Neural cell (in vitro differentiated cells): Measurements from ENCODE around the gene IER5L. TPM values are rescaled to one million over a fixed set of nuclear protein-coding genes. Genes with fewer than 3 reads are reported as not detected.

Experiments
- H2AFZ ChIP-seq: fragments of 200-600, 300-800 bp; sonication (generic), shearing (Covaris generic); 2 replicates; pipeline ENCODE4 v1.6.0; 2014; ENCODE audit warnings: low read depth, mild to moderate bottlenecking, antibody characterized with exemption, low read length, moderate library complexity
- H3F3A ChIP-seq: fragments of 200-600 bp; shearing (Covaris generic); 2 replicates; pipeline ENCODE4 v1.6.1; 2016; ENCODE audit warnings: mild to moderate bottlenecking, moderate library complexity, mixed read lengths, antibody characterized with exemption, low read length; ENCODE audit not compliant: insufficient read depth, poor library complexity, severe bottlenecking
- H3K27ac ChIP-seq: fragments of 200-600, 300-800 bp; sonication (generic), shearing (Covaris generic); 2 replicates; pipeline ENCODE4 v1.5.1; 2014; ENCODE audit warnings: mild to moderate bottlenecking, low read length, moderate library complexity
- H3K27me3 ChIP-seq: fragments of 300-800, 200-600 bp; sonication (generic), shearing (Covaris generic); 2 replicates; pipeline ENCODE4 v1.6.0; 2014; ENCODE audit warnings: mild to moderate bottlenecking, low read depth, low read length, moderate library complexity; ENCODE audit not compliant: insufficient read depth
- H3K36me3 ChIP-seq: fragments of 300-800, 200-600 bp; sonication (generic), shearing (Covaris generic); 2 replicates; pipeline ENCODE4 v1.5.1; 2014; ENCODE audit warnings: mild to moderate bottlenecking, antibody characterized with exemption, low read length, moderate library complexity; ENCODE audit not compliant: insufficient read depth
- H3K4me2 ChIP-seq: fragments of 300-800, 200-600 bp; sonication (generic), shearing (Covaris generic); 2 replicates; pipeline ENCODE4 v1.6.0; 2014; ENCODE audit warnings: mild to moderate bottlenecking, low read length
- H3K4me3 ChIP-seq: fragments of 300-800, 200-600 bp; sonication (generic), shearing (Covaris generic); 2 replicates; pipeline ENCODE4 v1.5.1; 2014; ENCODE audit warnings: mild to moderate bottlenecking, low read length, moderate library complexity
- H3K79me2 ChIP-seq: fragments of 200-600 bp; shearing (Covaris generic); replicated peaks from 2 replicates; pipeline ENCODE4 v1.6.0; 2014; ENCODE audit warnings: mild to moderate bottlenecking, low read length, moderate library complexity; ENCODE audit not compliant: insufficient read depth
- H3K9ac ChIP-seq: fragments of 300-800, 200-600 bp; sonication (generic), shearing (Covaris generic); 2 replicates; pipeline ENCODE4 v1.6.1; 2016; ENCODE audit warnings: mild to moderate bottlenecking, low read length, mixed read lengths
- H3K9me2 ChIP-seq: fragments of 200-600 bp; shearing (Covaris generic); 2 replicates; pipeline ENCODE4 v1.6.1; 2016; ENCODE audit warnings: mild to moderate bottlenecking, low read length, mixed read lengths; ENCODE audit not compliant: insufficient read depth
- H3K9me3 ChIP-seq: fragments of 200-600, 300-800 bp; sonication (generic), shearing (Covaris generic); 2 replicates; pipeline ENCODE4 v1.6.1; 2016; ENCODE audit warnings: mild to moderate bottlenecking, mixed run types, low read length, moderate library complexity, mixed read lengths
- H4K20me1 ChIP-seq: fragments of 200-600 bp; shearing (Covaris generic); 2 replicates; pipeline ENCODE4 v1.6.1; 2016; ENCODE audit warnings: mild to moderate bottlenecking, mixed run types; ENCODE audit not compliant: insufficient read depth
- EP300 ChIP-seq: fragments of 450-650 bp; conservative IDR thresholded peaks from 2 replicates; pipeline ENCODE4 v1.6.1; 2014; ENCODE audit warnings: antibody characterized with exemption, mild to moderate bottlenecking, moderate library complexity; ENCODE audit not compliant: poor library complexity, severe bottlenecking
- EZH2 ChIP-seq: fragments of 200-600, 300-800 bp; shearing (Covaris generic), sonication (generic); IDR thresholded peaks from 2 replicates; pipeline ENCODE4 v1.6.1; 2014; ENCODE audit warnings: antibody characterized with exemption, low read length, borderline replicate concordance, mild to moderate bottlenecking; ENCODE audit not compliant: insufficient read depth, poor library complexity, severe bottlenecking
- MXI1 ChIP-seq: fragments of 450-650 bp; conservative IDR thresholded peaks from 2 replicates; pipeline ENCODE4 v1.6.1; 2014; ENCODE audit warnings: antibody characterized with exemption, mild to moderate bottlenecking; ENCODE audit not compliant: poor library complexity, severe bottlenecking
- POLR2AphosphoS5 ChIP-seq: IDR thresholded peaks from 2 replicates; pipeline ENCODE4 v1.6.1; 2012
- RAD21 ChIP-seq: fragments of 450-650 bp; conservative IDR thresholded peaks from 2 replicates; pipeline ENCODE4 v1.6.1; 2014; ENCODE audit warnings: antibody characterized with exemption, mild to moderate bottlenecking, moderate library complexity
- REST ChIP-seq: IDR thresholded peaks from 2 replicates; pipeline ENCODE4 v1.6.1; 2012; ENCODE audit warnings: borderline replicate concordance
- SMC3 ChIP-seq: fragments of 450-650 bp; conservative IDR thresholded peaks from 2 replicates; pipeline ENCODE4 v1.6.1; 2014; ENCODE audit warnings: antibody characterized with exemption, mild to moderate bottlenecking, moderate library complexity; ENCODE audit not compliant: poor library complexity
- TAF1 ChIP-seq: IDR thresholded peaks from 2 replicates; pipeline ENCODE4 v1.6.1; 2012; ENCODE audit warnings: low read depth
- polyA plus RNA-seq: library from polyadenylated mRNA; depleted of rRNA; stranded (reverse); fragments of >200 nt; gene quantifications from 2 replicates; pipeline ENCODE4 v1.2.3, GENCODE V29; 2014
- TF ChIP-seq, protein P1 (sequence below): fragments of 450-650 bp; IDR thresholded peaks from 2 replicates; pipeline ENCODE4 v1.5.1; 2014; ENCODE audit warnings: antibody characterized with exemption, mild to moderate bottlenecking, moderate library complexity; ENCODE audit not compliant: poor library complexity, severe bottlenecking

IER5L gene
- polyA plus RNA-seq, 1 donor from 2014 or later, result 20.8 TPM

- no peak overlapping the region for H3K4me2 ChIP-seq
- no peaks in the 10 kb centered on the region for H3K79me2 ChIP-seq
- H2AFZ ChIP-seq, result no peak overlapping the region
- H3K9me3 ChIP-seq, result no peaks in the 10 kb centered on the region
- TF ChIP-seq EZH2, result no peak
- no peak for TF ChIP-seq REST
- no peak for TF ChIP-seq SMC3
- no peak for TF ChIP-seq TAF1
- no peak for TF ChIP-seq MXI1
- TF ChIP-seq POLR2AphosphoS5, result no peak
- TF ChIP-seq, protein P1, sequence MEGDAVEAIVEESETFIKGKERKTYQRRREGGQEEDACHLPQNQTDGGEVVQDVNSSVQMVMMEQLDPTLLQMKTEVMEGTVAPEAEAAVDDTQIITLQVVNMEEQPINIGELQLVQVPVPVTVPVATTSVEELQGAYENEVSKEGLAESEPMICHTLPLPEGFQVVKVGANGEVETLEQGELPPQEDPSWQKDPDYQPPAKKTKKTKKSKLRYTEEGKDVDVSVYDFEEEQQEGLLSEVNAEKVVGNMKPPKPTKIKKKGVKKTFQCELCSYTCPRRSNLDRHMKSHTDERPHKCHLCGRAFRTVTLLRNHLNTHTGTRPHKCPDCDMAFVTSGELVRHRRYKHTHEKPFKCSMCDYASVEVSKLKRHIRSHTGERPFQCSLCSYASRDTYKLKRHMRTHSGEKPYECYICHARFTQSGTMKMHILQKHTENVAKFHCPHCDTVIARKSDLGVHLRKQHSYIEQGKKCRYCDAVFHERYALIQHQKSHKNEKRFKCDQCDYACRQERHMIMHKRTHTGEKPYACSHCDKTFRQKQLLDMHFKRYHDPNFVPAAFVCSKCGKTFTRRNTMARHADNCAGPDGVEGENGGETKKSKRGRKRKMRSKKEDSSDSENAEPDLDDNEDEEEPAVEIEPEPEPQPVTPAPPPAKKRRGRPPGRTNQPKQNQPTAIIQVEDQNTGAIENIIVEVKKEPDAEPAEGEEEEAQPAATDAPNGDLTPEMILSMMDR, result no peak
- TF ChIP-seq RAD21, result no peak
- H3K9ac ChIP-seq, result no peak overlapping the region
- H3K9me2 ChIP-seq, result no peaks in the 10 kb centered on the region
- H3K36me3 ChIP-seq, result peaks cover 5% of the 10 kb centered on the region
- H3K27ac ChIP-seq, result no peak overlapping the region
- no peaks in the 10 kb centered on the region for H3F3A ChIP-seq
- no peak overlapping the region for H3K4me3 ChIP-seq
- no peaks in the 10 kb centered on the region for H3K27me3 ChIP-seq
- H4K20me1 ChIP-seq, result no peaks in the 10 kb centered on the region
Observed at GRCh38 chr9:129133082-129133481, 45.0 kb downstream of the IER5L start.

GRCh38 chr9:129131300-129132145 is 46.5 kb downstream of the IER5L start:
- no peak overlapping the region for H3K27ac ChIP-seq
- no peak overlapping the region for H2AFZ ChIP-seq
- TF ChIP-seq SMC3 (peak; percentile 86), MXI1 (no peak), EZH2 (no peak), REST (no peak), TAF1 (no peak), RAD21 (peak; percentile 84), EP300 (no peak), POLR2AphosphoS5 (no peak)
- TF ChIP-seq, protein P1, result peak; percentile 92
- no peaks in the 10 kb centered on the region for H3K79me2 ChIP-seq
- H4K20me1 ChIP-seq, result no peaks in the 10 kb centered on the region
- H3K36me3 ChIP-seq, result peaks cover 5% of the 10 kb centered on the region
- H3K9me3 ChIP-seq, result no peaks in the 10 kb centered on the region
- no peaks in the 10 kb centered on the region for H3K9me2 ChIP-seq
- H3K4me3 ChIP-seq, result no peak overlapping the region
- no peak overlapping the region for H3K9ac ChIP-seq
- no peaks in the 10 kb centered on the region for H3F3A ChIP-seq
- no peaks in the 10 kb centered on the region for H3K27me3 ChIP-seq
- H3K4me2 ChIP-seq, result no peak overlapping the region
